Islet of Langerhans (tissue), 1 donor: ENCODE measurements around the gene PRPS1L1.

ENCODE experiments used
- FAIRE-seq: peaks from one replicate; lab custom pipeline; 2011; peaks lifted over from hg19 to GRCh38; lab: Jason Lieb, UNC

Gene PRPS1L1

DNA sequence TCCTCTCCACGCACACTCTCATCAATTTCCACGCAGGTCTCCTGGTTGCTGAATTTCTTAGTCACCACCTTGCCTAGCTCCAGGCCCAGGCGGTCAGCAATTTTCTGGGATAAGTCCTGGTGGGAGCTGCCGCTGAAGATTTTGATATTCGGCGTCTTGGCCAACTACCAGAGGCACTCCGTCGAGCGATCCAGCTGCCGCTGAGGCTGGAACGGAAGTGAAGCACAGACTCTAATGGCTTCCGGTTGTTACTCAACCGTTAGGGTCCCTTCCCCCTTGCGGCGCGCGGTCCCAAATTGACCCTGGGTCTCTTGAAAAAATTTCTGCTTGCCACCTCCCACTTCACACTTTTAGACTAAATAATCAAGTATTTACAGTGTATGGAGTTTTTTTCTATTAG is at the start of gene PRPS1L1:
Gene PRPS1L1, minus strand, starts transcription at position 219 of the 400 bp plus-strand sequence.
- FAIRE-seq = no peak

DNA sequence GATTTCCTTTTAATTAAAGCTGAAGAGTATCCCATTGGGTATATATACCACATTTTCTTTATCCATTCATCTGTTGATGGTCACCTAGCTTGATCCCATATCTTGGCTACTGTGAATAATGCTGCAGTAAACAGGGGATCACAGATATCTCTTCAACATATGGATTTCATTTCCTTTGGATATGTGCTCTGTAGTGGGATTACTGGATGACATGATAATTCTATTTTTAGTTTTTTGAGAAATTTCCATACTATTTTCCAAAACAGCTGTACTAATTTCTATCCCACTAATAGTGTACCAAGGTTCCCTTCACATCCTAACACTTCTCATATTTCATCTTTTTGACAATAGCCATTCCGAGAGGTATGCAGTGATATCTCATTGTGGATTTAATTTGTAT is 48.8 kb upstream of the PRPS1L1 start:
- no peak for FAIRE-seq

DNA sequence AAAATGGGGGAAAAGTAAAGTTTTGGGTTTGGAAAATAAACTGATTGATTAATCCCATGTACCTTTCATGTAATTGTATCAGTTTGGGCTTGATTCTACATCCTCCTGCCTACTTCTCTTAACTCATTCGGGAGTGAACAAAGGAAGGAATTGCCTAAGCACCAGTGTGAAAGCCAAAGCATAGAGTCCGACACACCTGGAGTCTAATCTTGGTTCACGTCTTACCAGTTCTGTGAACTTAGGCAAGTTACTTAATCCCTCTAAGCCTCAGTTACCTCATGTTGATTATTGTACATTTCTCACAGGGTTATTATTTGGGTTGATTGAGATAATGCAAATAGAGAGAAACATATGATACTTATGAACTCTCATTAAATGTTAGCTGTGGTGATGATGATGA is 41.1 kb upstream of the PRPS1L1 start:
- no peak for FAIRE-seq

DNA sequence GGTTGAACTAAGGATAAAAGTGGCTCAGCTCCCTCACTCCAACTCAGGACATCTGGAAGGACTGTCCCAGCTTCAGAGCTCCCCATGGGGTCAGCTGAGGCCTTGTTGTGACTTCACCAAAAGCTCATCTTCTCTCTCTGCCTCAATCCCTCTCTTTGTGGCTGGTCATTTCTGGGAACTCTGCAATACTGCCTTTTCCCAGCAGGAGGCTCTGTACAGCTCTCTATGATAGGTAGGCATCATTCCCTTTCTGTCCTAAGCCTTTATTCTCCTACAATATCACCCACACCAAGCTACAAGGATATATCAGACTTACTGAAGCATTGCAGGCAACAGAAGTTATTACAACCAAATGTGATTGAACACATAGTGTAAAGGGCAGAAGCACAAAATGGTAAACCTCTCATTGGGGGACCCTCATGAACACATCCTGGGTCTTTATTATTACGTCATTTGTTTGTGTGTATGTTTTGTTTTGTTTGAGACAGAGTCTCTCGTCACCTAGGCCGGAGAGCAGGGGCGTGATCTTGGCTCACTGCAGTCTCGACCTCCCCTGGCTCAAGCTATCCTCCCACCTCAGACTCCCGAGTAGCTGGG is 36.7 kb upstream of the PRPS1L1 start:
- FAIRE-seq = no peak

DNA sequence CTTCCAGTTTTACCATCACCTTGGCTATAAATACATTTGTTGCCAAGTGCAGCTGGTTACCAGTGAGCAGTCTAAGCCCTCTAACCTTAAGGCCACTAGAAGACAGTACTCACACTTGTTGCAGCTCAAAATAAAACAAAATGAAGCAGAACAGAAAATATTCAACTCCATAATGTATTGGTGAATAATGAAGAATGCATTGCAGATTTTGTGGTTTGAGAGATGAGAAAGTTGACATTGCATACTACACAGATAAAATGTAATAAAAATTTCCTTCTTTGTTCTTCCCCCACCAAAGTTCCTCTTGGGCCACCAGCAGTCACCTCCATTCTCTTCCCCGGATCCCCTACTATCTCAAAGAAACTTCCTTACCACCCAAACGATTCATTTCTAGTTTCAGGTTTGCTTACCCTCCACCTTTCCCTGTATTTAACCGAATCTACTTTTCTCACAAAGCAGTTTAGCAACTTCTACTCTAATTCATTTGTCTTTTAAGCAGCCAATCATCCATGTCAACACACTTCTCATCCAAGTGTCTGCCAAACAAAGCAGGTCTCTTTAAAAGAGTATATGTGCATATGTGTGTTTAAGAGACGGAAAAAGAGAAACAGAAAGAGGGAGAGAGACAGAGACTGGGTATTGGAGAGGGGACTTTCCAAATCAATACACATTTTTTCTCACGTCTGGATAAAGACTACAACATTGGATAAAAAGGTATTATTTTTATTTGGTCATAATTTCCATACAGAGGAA is 35.7 kb upstream of the PRPS1L1 start:
- no peak for FAIRE-seq

DNA sequence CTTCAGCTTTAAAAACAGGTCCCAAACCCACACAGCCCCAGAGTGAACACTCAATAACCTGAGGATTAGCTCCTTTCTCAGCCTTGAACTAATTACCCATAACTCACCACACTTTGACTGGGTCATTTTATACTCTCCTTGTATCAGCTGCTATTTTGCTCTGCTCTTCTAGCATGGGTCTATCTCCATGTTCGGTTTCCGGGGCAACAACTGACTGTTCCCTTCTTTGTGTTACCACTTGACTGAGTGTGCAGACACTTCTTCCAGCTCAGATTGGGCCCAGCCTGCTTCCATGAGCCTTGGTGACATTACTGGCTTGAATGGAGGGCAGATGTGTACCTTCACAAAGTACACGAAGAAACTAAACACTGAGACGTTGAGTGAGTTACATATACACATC is 31.5 kb upstream of the PRPS1L1 start:
- no peak for FAIRE-seq

DNA sequence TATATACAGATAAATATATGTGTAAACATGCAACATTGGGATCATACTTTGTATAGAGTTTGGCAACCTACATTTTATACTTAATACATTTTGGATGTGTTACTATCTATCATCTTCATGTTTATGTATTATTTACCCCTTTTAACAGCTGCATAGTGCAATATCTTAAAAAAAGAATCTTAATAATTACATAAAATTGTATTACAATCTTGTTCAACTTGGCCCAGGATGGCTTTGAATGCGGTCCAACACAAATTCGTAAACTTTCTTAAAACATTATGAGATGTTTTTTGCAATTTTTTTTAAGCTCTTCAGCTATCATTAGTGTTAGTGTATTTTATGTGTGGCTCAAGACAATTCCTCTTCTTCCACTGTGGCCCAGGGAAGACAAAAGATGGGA is 26.3 kb upstream of the PRPS1L1 start:
- FAIRE-seq = no peak

DNA sequence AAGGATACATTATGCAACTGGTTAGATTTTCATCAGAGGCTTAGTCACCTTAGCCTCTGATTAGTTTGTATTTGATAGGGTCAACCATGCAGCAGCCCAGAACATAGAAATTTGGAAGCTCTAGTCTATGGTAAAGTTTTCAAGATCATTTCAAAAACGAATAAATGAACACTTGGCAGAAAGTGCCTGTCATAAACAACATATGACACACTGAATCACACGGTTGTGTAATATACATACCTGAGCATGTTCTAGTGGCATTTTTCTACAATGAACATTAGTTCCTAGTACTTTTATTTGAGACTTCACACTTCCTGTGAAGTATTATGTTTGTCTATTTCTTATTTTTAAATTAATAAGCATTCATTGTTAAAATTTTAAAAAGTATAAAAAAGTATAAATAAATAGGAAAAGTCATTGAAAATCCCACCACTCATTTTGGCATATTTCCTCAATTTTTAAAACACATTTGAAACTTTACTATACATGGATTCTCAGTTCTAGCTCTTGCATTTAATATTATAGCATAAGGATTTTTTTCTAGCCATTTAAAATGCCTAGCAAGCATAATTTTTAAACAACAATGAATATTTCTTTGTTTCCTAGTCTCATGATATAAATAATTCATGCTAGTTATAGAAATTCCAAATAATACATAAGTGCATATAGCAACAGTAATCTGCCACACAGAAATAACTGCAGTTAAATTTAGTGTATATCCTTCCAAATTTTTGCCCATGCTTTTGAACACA is 25.7 kb upstream of the PRPS1L1 start:
- FAIRE-seq = no peak

DNA sequence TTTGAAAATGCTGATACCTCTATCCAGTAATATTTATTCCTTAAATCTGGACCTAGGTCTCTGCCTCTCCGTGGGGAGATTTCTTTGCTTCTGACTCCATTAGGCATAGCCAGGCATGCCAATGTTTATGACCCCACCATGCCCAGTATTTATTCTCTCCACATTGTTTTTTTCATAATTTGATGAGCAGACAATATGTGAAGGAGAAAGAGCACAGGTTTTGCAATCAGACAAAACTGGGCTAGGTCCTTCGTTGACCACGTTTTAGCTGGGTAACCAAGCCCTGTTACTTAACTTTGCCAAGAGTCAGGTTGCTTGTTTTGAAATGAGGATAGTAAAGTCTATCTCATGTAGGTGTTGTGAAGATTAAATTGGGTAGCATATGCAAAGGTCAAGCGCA is 21.6 kb upstream of the PRPS1L1 start:
- no peak for FAIRE-seq

DNA sequence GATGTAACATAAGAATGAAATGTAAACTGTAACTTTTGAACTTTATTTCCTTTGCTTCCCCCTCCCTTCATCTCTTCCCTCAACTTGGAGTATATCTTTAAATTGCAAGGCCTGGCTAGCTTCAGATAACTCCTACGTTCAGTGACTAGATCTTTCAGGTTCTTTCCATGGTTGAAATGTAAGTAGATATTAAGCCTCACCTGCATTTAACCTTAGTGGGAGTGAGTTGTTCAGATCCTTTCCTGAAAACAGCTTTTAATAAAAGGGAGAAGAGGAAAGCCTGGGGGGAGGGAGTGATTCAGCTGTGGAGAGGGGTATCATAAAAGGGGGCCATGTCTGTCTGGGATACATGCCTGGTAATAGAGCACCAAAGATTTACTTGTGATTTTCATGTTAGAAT is 19.0 kb upstream of the PRPS1L1 start:
- FAIRE-seq = no peak

DNA sequence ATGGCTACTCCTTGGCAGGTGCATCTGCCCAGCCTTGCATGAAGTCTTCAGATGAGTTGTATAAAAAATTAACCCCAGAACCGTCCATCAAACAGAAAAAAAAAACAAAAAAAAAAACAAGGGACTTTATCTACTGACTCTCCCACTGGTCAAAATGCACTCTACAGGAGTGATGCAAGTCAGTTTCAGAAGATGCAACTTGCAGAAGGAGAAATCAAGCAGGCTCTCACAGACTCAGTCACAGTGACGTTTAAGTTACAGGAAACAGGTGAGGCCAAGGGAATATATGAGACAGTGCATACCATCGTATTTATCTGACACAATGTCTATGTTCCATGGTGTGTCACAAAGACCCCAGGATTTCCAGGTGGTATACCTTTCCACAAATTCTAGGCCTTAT is 17.5 kb upstream of the PRPS1L1 start:
- no peak for FAIRE-seq

DNA sequence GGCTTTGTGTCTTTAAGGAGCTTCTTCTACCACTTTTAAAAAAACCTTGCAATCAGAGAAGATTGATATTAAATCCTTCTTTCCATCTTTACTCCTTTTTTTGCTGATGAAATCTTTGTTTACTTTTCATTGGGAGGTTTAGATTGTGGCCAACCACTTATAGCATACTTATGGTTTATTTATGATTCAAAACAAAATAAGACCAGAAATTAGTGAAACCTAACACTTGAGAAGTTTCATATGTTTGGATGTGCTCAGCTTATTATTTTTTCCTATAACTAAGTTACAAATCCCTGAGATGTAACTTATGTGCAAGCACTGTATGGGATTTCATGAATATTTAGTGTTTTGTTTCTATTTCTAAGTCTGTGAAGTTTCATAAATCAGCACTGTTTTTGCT is 13.5 kb upstream of the PRPS1L1 start:
- no peak for FAIRE-seq

DNA sequence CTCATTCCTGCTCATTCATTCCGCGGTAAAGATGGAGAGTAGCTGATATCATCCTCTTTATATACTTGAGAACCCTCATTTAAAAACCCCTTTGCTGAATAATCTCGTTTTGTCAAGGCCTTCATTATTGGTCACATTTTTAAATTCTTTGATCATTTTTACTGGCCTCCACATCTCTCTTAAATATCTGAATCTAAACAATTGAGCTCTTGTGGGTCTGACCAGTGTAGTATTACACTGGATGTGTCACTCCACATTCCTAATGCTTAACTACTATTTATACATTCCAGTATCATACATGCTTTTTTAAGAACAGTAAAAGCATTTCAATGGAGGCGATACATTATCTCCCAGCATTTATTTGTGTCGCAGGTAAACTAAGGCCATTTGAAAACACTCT is 12.6 kb upstream of the PRPS1L1 start:
- no peak for FAIRE-seq

DNA sequence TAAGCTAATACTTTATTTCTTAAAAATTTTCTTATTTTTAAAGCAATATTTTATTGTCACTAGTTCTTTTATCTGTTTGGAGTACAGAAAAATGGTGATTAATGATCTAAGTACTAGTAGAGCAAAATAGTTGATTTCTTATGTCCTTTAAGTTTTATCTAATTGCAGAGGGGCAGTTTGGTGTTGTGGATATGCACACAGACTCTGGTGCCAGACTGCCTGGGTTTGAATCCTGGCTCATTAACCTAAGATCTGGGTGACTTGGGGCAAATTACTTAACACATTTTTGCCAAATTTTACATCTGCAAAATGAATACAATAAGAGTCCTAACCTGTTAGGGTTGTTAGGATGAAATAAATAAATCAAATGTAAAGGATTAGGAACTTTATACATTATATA is 10.7 kb upstream of the PRPS1L1 start:
- no peak for FAIRE-seq

DNA sequence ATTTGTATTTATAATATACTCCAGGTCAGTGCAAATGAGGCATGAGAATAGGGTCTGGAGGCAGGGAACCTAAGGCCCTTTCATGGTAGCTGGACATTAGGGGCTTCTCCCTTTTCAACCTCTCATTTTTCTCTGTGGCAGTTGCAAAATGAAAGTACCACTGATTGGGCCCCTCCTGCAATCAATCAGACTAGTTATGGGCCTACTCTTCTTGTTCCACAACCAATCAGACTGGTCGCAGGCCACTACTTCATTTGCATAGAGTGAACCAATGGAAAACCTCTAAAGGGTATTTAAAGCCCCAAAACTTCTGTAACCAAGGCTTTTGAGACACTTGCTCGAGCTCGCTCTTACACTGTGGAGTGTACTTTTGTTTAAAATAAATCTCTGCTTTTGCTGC is 10.0 kb upstream of the PRPS1L1 start:
- FAIRE-seq = no peak

DNA sequence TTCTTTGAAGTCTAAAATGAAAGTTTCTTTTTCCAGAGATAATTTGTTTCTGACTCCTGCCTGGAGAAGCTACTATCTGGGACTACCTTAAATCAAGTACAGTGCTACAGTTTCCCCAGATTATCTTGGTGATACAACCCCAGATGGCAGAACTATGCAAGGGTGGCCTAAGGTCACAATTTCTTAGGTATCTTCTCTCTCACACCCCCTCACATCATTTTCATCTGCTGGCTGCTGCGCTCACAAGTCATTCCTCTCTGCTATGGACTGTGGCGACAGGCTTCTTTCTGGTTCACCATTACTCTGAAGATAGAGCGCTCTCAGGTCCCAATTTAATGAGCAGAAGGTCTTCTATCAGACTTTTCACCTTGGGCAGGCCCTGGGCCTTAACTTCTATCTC is 9.1 kb upstream of the PRPS1L1 start:
- FAIRE-seq = no peak

DNA sequence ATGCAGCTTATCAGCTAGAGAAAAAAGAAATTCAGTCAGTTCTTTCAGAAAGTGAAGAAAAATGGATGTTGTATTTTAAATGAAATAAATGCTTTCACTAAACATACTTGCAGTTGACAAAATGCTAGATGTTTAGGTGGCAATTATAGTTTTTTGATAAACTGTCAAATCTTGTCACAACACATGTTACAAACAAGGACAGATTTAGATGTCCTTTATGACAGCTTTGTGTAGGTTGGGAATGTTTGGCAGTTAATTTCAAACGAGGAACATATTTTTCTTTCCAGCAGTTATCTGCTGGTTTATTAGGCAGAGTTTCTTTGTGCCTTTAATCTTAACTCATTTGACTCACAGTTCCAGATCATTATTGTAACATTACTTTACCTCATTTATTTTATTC is 3.1 kb upstream of the PRPS1L1 start:
- no peak for FAIRE-seq

DNA sequence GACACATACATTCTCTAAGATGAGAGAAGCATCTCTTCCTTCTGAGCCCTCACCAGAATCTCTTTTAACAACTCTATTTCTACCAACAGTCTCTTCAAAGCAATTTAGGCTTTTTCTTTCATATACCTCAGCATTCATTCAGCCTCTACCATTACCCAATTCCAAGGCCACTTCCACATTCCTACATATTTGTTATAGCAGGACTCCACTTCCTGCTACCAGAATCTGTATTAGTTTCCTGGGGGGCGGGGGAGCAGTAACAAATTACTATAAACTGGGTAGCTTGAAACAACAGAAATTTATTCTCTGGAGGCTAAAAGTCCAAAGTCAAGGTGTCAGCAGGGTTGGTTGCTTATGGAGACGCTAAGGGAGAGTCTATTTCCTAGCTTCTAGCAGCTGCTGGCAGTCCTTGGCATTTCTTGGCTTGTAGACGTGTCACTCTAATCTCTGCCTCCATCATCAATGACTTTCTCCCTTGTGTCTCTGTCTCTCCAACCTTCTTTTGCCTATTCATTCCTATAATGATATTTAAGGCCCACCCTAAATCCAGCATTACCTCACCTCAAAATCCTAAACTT is 7.4 kb downstream of the PRPS1L1 start:
- no peak for FAIRE-seq

DNA sequence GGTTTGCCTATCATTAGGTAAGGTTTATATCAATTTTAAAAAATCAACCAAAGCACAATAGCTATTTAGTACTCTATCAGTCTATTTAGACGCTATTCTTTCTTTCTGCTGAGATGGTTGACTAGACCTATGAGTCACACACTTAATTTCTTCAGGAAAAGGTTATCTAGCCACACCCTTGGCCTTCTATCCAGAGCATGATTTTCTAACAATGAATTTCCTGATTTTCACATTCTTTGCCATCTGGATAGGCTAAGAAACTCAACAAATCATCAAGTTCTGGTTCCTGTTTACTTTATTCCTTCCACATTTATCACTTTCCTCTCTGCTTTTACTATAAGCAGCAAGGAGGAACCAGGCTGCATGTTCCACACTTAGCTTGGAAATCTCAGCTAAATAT is 8.1 kb downstream of the PRPS1L1 start:
- peak; percentile 85 for FAIRE-seq

DNA sequence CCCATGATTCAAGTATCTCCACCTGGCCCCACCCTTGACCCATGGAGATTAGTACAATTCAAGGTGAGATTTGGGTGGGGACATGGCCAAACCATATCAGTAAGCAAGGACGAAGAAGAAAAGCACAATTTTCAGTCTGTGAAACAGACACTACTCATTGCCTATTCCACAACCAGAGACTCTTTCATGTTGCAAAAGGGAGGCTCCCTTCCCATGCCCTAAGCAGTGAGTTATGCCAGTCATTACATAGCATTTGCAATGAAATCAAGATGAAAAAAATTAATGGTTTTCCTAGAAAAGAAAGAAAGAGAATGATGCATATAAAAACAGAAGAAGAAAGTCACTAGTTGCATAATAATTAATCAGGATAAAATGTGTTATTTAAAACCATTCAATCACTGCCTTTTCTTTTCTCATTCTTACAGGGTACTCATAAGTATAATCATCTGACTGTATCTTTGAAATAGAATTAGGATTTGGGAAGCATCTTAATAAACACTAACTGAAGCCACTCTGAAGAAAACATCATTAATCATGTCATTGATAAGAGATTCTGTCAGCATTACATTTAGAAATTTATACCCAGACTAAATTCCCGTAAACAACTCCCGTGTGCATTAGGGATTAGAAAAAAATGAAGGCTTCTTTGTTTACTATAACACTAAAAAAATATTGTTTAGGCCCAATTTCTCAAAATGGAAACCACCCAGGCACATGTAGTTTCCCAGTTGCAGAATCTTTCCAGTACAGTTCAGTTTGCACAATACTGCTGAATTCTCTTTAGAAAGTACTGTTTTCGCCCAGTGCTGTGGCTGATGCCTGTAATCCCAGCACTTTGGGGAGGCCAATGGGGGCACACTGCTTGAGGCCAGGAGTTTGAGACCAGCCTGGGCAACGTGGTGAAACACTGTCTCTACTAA is 9.1 kb downstream of the PRPS1L1 start:
- peak; percentile 13 for FAIRE-seq

DNA sequence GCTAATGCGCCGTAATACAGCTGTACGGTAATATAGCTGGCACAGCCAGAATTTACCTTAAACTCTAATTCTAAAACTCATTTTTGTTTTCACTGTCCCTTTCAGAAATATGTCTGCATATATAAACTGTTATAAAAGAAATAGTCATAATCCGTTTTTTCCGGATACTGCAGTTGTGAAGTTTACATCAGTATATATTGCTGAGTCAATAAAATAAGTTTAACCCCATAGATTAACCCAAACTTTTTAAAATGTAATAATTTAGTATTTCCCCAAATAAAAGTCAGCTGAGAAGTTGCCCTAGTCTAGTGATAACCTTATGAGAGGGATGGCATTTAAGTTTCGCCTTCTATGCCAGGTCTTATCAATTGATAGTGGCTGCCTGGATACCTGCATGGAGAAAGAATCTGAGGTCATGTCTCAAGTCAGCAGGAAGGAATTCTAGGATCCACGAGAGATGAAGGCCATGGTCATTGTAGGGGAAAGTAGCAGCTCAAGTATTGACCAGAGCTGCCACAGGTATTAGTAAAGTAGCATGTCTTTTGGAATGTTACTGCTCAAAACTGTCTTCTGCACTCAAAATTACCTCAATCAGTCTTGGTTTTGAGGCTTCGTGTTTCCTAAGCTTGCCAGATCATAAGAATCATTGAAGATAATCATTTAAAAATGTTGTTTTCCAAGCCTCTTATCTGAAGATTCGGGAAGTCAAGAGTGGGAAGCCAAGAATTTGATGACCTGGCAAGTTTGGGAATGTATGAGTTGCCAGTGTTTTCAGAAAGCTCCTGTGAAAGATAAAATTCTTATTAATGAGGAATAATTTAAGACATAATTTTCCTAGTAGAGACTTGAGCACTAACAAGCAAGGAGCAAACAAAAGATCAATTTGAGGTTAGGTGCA is 10.8 kb downstream of the PRPS1L1 start:
- no peak for FAIRE-seq
